HuH-7.5 (cell line): ENCODE data around the gene TMEM62.

ENCODE experiments used
- DNase-seq: peaks from one replicate; pipeline ENCODE4 v3.0.0; 2011; ENCODE audit warnings: low spot score

TMEM62 gene

DNA sequence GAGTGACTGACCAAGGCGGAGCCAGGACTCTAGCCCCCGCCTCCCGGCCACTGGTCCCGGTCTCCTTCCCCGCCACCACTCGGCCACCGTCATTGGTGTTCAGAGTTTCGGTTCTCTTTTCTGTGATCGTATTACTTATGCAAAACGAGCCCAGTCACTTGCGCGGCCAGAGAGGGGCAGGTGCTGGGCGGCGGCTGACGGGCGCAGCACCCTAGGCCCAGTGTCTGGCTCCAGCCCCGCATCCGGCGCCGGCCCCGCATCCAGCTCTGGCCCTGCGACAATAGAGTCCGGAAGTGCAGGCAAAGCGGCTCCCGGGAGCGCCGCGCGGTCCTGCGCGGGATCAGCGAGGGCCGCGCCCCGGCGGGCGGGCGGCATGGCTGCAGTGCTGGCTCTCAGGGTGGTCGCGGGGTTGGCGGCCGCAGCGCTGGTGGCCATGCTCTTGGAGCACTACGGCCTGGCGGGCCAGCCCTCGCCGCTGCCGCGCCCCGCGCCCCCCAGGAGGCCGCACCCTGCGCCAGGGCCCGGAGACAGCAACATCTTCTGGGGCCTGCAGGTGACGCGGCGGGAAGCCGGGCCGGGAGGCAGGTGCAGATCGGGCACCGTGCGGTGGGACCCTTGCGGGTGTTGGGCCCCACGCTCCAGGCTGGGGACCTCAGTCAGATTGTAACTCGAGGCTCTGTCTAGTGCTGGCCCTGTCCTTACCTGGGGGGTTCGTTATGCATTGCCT is at the start of gene TMEM62:
TSS of gene TMEM62 (plus strand) at position 157 of the 727 bp plus-strand sequence. CDS start at position 374, 217 bp downstream.
- DNase-seq, result peak; percentile 69

DNA sequence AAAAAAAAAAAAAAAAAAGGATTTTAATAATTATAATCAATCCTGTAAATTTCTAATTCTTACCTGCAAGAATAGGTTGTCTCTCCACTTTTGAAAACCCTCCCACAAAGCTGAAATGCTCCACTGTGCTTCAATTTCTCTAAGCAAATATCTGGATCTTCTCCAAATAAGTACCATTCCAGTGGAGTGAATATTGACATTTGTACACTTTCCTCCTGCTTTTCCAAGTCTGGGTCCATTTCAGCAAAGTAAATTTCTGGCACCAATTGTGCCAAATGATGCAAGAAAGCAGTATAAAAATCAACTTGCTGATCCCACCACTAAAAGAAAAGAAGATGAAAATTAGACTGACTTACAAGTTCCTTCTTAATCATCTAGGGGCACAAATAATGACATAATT is 47.5 kb upstream of the TMEM62 start:
- DNase-seq, result no peak

DNA sequence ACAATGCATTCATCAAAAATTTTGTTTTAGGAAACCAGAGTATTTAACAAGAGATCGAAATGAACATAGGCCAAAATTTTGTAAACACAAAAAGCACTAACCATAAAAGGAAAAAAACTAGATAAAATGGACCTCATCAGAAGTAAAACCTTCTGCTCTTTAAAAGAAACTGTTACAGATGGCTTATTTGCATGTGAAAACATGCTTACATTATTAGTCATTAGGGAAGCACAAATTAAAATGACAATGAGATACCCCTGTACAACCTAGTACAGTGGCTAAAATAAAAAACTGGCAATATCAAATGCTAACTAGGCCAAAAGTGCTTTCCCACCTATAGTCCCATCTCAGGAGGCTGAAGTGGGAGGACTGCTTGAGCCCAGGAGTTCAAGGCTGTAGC is 46.8 kb upstream of the TMEM62 start:
- no peak for DNase-seq

DNA sequence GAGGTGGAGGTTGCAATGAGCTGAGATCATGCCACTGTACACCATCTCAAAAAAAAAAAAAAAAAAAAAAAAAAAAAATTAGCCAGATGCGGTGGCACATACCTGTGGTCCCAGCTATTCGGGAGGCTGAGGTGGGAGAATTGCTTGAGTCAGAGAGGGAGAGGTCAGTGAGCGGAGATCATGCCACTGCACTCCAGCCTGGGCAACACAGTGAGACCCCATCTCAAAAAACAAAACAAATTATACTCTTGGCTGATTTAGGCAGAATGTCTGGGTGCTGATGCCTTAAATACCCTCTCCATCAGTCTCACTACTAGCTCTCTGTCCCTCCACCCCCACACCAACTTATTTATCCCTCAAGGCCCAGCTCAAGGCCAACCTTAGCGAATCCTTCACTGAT is 41.5 kb upstream of the TMEM62 start:
- no peak for DNase-seq

DNA sequence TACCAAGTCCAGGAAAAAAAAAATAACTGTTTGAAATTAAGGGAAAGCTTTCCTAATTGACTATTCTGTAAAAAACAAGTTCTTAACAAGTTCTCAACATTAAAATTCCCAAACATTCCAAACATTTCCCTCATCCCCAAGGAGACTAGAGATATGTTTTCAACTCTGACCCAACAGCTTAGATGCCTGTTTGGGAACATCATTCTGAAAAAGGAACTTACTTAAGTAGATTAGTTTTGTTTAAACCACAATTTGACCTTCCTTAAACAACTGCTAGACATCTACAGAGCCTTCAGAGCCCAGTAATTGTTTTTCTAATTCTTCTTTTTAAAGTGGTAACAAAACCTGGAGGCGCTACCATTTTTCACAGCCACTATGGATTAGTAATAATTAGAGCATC is 40.4 kb upstream of the TMEM62 start:
- no peak for DNase-seq

DNA sequence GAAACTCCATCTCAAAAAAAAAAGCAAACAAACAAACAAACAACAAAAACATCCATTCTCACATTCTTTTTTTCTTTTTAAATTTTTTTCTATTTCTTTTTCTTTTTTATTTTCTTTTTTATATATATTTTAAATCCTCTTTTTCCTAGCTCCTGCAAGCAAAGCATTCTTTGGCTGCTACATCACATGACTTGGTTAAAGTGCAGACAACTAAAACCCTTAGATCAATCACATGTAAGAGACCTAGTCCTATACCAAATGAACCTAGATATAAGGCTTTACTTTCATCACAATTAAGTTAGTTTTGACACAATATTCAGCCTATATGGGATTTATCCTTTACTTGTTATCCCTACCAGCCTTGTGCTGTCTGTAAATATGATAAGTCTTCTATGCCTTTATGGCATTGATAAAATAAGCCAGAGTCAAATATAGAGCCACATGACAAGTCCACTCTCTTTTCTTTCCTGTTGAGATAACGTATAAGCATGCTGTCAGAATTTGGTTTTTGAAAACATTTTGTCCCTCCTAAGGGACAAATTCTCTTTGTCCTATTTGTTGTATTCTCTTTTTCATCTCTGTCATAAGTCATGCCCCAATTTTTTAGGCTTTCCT is 38.9 kb upstream of the TMEM62 start:
- DNase-seq, result no peak

DNA sequence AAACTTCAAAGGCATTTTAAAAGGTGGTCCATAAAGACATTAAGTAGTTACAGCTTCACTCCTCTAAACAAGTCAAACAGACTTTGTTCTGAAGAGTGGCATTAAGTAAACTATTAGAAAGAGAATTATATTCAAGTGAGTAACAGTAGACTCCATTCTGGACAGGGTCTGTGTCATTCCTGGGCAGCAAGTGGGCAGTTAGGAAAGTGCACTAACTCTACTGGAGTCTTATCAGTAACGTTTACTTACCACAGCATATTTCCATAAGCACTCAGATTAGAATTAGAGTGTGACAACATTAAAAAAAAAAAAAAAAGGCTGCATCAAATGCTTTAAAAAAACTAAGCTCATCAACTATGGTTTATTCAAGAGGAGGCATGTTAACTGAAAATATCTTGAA is 38.1 kb upstream of the TMEM62 start:
- DNase-seq, result no peak

DNA sequence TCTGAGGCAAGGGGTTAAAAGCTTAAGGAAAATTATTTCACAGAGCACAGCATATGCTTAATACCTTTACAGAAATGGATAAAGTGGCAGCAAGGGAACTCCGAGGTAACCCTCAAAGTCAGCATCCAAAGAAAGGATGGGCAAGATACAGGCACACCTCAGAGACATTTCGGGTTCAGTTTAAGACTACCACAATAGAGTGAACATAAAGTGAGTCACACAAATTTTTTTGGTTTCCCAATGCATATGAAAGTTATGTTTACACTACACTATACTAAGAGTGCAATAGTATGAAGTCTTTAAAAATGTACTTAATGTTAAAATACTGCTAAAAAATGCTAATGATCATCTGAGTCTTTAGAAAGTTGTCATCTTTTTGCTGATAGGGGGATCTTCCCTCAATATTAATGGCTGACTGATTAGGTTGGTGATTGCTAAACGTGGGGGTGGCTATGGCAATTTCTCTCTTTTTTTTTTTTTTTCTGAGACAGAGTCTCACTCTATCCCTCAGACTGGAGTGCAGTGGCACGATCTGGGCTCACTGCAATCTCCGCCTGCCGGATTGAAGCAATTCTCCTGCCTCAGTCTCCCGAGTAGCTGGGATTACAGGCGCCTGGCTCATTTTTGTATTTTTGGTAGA is 37.6 kb upstream of the TMEM62 start:
- no peak for DNase-seq

DNA sequence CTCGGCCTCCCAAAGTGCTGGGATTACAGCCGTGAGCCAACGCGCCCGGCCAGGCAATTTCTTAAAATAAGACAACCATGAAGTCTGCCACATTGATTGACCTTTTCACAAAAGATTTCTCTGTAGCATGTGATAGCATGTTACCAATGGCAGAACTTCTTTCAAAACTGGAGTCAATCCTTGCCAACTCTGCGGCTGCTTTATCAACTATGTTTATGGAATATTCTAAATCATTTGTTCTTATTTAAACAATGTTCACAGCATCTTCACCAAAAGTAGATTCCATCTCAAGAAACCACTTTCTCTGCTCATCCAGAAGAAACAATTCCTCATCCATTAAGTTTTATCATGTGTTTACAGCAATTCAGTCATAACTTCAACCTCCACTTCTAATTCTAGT is 37.0 kb upstream of the TMEM62 start:
- DNase-seq, result no peak

DNA sequence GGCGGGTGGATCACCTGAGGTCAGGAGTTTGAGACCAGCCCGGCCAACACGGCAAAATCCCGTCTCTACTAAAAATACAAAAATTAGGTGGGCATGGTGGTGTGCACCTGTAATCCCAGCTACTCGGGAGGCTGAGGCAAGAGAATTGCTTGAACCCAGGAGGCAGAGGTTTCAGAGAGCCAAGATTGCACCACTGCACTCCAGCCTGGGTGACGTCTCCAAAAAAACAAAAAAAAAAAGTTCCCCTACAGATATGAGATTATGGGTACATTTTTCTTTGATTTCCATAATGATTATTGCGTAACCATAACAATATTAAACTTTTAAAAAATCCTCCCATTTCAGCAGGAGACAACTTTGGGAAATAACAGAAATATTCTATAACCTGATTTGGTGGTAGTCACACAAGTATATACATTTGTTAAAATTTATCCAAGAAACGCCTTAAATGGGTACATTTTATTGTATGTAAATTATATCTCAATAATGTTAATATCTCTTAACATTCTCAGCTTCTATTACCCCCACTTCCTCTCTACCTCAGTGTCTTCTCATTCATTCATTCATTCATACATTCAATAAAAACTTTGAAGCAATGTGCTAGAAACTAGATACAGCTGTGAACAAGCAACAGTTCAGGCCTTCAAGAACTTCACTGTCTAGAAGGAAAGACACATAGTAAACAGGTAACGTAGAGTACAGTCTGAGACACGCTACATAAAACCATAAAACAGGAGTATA is 34.1 kb upstream of the TMEM62 start:
- DNase-seq, result no peak

DNA sequence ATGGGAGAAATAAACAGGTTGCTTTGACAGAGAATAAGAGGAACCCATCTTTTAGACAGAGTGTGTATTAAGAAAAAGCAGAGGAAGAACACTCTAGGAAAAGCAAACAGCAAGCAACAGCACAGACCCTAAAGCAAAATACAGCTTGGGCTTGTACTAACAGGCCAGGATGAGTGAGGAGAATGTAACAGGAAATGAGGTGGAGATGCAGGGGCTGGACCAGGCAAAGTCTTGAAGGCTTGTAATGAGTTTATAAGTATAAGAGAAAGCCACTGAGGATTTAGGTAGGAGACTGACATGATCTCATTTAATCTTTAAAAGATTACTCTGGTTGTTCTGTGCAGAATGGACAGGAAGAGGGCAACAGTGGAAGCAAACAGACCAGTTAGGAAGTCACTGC is 32.4 kb upstream of the TMEM62 start:
- DNase-seq, result no peak

DNA sequence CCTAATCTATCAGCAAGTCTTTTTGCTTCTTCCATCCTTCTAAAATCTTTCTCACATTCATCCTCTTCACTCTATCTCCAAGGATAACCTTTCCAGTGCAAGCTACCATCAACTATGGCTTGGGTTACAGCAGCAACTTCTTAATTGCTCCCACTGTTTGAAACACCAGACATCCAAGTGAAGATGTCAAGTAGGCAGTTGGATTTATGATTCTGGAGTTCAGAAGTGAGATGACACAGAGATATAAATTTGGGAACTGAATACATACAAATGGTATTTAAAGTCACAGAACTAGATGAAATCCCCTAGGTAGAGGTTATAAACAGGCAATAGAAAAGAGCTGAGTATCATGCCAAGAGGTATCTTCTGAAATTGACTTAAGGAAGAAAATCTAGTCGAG is 31.2 kb upstream of the TMEM62 start:
- no peak for DNase-seq

DNA sequence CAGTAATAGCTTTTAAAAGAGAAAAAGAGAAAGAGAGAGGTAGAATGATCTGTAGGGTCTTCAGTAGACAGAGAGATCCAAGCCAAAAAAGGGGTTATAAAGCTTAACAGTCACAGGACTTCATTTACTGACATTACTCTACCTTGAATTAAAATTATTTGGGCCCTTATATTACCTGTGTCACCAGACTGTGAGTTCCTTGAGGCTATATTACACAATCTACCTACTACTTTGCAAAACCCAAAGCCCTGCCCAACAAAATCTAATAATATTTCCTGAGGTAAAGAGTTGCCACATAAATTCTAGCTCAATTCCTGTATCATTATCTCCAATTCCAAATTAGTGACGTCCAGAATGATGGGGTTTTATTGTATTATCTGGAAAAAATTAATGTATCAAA is 29.5 kb upstream of the TMEM62 start:
- DNase-seq, result no peak

DNA sequence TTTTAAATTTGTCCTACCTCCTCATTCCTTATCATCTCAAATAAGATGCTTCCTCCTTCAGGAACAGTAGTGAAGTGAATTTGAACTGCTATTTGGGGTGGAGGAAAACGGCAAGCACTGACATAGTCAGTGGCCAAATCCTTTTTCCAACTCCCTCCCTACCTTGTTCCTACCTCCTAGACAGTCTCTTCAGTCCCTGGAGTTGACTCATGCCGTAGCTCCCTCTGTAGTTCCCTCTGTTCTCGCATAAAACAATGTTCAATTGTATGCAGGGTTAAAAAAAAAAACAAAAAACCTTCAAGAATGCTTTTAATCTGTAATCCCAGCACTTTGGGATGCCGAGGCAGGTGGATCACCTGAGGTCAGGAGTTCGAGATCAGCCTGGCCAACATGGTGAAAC is 29.0 kb upstream of the TMEM62 start:
- no peak for DNase-seq

DNA sequence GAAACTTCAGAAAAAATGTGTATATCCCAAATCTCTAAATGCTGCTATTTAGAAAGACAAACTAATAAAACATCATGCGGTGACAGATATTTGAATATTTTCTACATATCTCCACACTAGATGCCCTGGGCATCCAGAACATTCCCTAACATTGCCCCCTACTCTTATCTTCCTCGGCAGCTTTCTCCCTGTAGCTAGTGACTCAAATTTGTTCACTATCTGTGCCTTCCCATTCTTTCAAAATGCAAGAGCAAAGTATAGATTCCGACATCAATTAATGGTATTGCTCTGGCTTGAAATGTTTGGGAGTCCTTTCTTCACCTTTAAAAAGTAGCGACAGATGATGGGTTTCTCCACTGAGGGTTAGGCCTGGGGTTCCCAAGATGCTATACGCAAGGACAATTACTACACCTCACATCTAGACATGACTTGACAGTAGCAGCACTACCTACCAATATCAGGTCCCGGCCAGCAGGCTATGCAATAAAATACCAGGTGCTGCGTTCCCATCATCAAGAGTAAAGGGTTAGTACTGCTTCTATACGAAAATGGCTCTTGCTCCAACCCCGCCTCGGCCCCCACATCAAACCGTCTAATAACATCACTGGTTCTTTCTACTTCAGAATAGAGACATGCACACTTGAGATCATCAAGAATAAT is 28.2 kb upstream of the TMEM62 start:
- DNase-seq, result no peak

DNA sequence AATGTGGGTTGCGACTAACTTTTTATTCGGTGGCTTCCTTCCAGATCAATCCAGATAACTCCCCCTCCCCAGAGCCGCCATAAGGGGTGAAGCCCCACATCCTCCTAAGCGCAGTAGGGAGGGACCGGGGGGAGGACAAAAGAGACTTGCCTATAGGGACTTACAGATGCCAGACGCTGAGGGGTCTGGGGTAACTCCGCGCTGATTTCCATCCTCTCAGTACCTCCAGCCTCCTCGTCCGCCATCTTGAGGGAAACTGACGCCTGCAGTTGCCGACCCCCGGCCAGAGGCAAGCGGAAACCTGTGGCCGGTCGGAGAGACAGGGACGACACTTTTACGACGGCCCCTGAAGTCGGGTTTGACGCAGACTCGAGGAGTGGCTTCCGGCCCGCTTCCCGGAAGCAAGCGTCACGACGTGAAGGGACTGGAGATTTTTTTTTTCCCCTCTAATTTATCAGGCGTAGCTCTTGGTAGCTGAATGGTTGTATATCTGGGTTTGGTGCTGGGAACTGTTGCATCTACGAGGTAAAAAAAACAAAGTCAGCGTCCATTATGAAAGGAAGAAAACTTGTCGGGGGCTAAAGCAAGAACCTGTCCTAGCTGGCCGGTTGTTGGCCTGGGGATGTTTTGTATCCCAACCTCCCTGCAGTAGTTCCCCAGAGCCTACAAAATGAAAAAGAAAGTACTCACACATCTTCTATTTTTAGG is 27.5 kb upstream of the TMEM62 start, which contains the start of gene UBR1:
TSS of gene UBR1 (minus strand) at position 261 of the 708 bp plus-strand sequence. CDS start at position 245, 16 bp downstream.
- peak; percentile 50 for DNase-seq

DNA sequence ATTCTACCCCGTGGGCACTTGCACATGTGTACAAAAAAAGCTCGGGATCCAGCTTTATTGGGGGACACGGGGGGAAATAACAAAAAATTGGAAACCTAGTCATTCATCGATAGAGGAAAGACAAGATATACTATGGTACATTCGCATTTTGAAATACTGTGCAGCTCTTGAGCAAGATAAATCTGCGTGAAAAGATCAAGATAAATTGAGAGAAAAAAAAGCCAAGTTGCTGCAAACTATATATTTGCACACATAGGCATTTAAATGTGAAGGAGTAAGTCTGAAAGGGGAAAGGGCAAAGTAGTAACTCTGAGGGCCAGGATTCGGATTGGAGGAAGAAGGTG is 26.9 kb upstream of the TMEM62 start:
- DNase-seq, result no peak

DNA sequence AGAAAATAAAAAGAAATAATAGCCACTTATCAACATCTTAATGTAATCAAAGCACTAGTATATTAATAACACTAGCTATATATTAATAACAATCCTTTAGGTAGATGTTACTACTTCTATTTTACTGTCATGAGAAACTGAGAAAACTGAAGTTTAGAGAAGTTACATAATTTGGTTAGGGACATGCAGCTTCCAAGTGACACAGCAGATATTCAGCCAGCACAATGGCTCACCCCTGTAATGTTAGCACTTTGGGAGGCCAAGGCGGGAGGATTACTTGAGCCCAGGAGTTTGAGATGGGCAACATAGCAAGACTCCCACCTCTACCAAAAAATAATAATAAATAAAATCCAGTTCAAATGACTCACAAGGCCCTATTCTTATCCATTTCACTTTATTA is 25.6 kb upstream of the TMEM62 start:
- no peak for DNase-seq

DNA sequence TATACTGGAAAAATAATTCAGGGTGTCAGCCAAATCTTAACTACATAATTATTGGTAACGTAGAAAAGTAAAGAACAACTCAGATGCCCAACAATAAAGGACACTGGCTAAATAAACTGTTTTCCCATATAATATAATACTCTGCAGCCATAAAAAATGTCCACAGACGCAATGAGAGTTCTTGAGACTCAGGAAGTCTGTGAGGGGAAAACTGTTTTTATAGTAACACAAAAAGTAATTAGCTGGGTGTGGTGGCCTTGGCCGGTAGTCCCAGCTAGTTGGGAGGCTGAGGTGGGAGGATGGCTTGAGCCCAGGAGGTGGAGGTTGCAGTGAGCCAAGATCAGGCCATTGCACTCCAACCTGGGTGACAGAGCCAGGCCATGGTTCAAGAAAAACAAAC is 22.0 kb upstream of the TMEM62 start:
- no peak for DNase-seq

DNA sequence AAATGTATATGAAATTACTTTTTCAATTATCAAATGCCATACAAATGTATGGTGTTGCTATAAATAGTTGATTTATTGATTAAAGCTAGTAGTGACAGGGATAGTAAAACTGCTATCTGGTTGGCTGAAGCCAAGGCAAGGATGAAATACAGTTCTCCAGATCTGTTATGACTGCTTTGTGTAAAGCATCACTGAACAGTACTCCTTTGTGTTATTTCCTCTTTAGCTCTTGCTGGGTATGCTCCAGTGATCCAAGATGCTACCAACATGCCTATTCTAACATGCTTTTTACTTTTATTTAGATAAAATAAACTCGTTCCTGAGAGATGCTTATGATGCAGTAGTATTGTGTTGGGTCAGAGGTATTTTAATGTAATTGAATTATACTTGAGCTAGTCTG is 15.1 kb upstream of the TMEM62 start:
- DNase-seq, result no peak

DNA sequence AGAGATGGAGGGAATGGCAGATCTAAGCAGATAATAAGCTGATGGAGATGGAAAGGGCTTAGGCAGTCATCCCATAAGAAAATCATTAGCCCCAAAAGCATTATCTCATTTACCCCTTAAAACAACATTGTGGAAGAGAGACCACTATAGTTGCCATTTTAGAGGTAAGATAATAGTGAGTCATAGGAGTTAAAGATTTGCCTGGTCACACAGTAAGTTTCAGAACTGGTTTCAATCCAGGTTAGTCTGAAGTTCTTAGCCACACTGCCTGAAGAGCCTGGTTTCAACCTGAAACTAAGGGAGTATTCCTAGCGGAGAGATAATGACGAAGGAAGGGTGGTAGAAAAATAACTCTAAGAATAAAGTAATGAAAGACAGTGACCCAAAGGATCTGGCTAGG is 14.6 kb upstream of the TMEM62 start:
- DNase-seq, result no peak

DNA sequence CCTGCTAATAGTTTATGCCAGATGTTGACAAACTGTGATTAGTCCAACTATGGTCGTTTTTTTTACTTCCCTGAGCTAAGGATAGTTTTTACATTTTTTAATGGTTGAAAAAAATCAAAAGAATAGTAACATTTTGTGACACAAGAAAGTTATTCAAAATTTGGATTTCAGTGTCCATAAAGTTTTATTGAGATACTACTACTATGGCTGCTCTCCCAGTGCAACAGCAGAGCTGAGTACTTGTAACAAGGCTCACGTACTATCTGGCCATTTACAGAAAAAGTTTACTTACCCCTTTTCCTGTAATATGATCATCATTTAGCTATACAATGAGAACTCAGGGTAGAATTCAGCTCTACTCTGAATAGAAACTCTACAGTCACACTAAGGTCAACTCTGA is 11.5 kb upstream of the TMEM62 start:
- DNase-seq, result no peak
